ENCODE results near the gene KCNJ12. TPM values are rescaled to one million over a fixed set of nuclear protein-coding genes. Genes with fewer than 3 reads are reported as not detected.
"Not testable (repeated sequence)": the region's sequence is repeated elsewhere in the genome, so short reads cannot be mapped to it uniquely, and the experiment has no call there.

The KCNJ12 gene
- total and polyA plus RNA-seq, 5 donors from 2014 or later = 0.15 TPM; not detected in 4

GRCh38 chr17:21404539-21404938 lies 28.4 kb downstream of the KCNJ12 start:
- H3K27me3 ChIP-seq (ENCODE audit: control insufficient read depth, insufficient read depth, low read length); H3K4me1 ChIP-seq (ENCODE audit: control insufficient read depth, insufficient read depth, low read length, poor library complexity, severe bottlenecking); H3K27ac Mint-ChIP-seq; H3K4me1 Mint-ChIP-seq; H3K4me3 ChIP-seq (ENCODE audit: low read depth, low read length); H3K9me3 ChIP-seq (ENCODE audit: control insufficient read depth in 2 of 2, low read length in 2 of 2); ATAC-seq (ENCODE audit: low read depth in 2 of 2); H3K36me3 ChIP-seq (ENCODE audit: control insufficient read depth, insufficient read depth, low read length); H3K27me3 Mint-ChIP-seq; H3K4me3 Mint-ChIP-seq; DNase-seq; H3K36me3 Mint-ChIP-seq; H3K9me3 Mint-ChIP-seq; H3K27ac ChIP-seq (ENCODE audit: insufficient read depth, low read length, poor library complexity, severe bottlenecking): not testable (repeated sequence)

GRCh38 chr17:21404956-21405731 lies 29.0 kb downstream of the KCNJ12 start:
- not testable (repeated sequence) for H3K9me3 Mint-ChIP-seq; DNase-seq; H3K36me3 ChIP-seq (ENCODE audit: control insufficient read depth, insufficient read depth, low read length); ATAC-seq (ENCODE audit: low read depth in 2 of 2); H3K4me3 ChIP-seq (ENCODE audit: low read depth, low read length); H3K27ac Mint-ChIP-seq; H3K4me3 Mint-ChIP-seq; H3K27me3 ChIP-seq (ENCODE audit: control insufficient read depth, insufficient read depth, low read length); H3K27me3 Mint-ChIP-seq; H3K27ac ChIP-seq (ENCODE audit: insufficient read depth, low read length, poor library complexity, severe bottlenecking); H3K36me3 Mint-ChIP-seq; H3K4me1 Mint-ChIP-seq; H3K4me1 ChIP-seq (ENCODE audit: control insufficient read depth, insufficient read depth, low read length, poor library complexity, severe bottlenecking); H3K9me3 ChIP-seq (ENCODE audit: control insufficient read depth in 2 of 2, low read length in 2 of 2)

GRCh38 chr17:21405904-21406400 lies 29.8 kb downstream of the KCNJ12 start:
- not testable (repeated sequence) for H3K4me3 ChIP-seq (ENCODE audit: low read depth, low read length); H3K27me3 Mint-ChIP-seq; DNase-seq; H3K4me3 Mint-ChIP-seq; ATAC-seq (ENCODE audit: low read depth in 2 of 2); H3K36me3 ChIP-seq (ENCODE audit: control insufficient read depth, insufficient read depth, low read length); H3K9me3 ChIP-seq (ENCODE audit: control insufficient read depth in 2 of 2, low read length in 2 of 2); H3K27ac Mint-ChIP-seq; H3K27ac ChIP-seq (ENCODE audit: insufficient read depth, low read length, poor library complexity, severe bottlenecking); H3K4me1 Mint-ChIP-seq; H3K27me3 ChIP-seq (ENCODE audit: control insufficient read depth, insufficient read depth, low read length); H3K36me3 Mint-ChIP-seq; H3K4me1 ChIP-seq (ENCODE audit: control insufficient read depth, insufficient read depth, low read length, poor library complexity, severe bottlenecking); H3K9me3 Mint-ChIP-seq

- not testable (repeated sequence) for H3K27ac Mint-ChIP-seq; H3K4me1 ChIP-seq (ENCODE audit: control insufficient read depth, insufficient read depth, low read length, poor library complexity, severe bottlenecking); H3K36me3 Mint-ChIP-seq; H3K4me3 ChIP-seq (ENCODE audit: low read depth, low read length); H3K27ac ChIP-seq (ENCODE audit: insufficient read depth, low read length, poor library complexity, severe bottlenecking); DNase-seq; H3K36me3 ChIP-seq (ENCODE audit: control insufficient read depth, insufficient read depth, low read length); ATAC-seq (ENCODE audit: low read depth in 2 of 2); H3K9me3 ChIP-seq (ENCODE audit: control insufficient read depth in 2 of 2, low read length in 2 of 2); H3K4me1 Mint-ChIP-seq; H3K9me3 Mint-ChIP-seq; H3K27me3 ChIP-seq (ENCODE audit: control insufficient read depth, insufficient read depth, low read length); H3K27me3 Mint-ChIP-seq; H3K4me3 Mint-ChIP-seq
These were observed 30.7 kb downstream of the KCNJ12 start for GRCh38 chr17:21406616-21407404.

- H3K36me3 ChIP-seq (ENCODE audit: control insufficient read depth, insufficient read depth, low read length); H3K4me3 ChIP-seq (ENCODE audit: low read depth, low read length); H3K27ac ChIP-seq (ENCODE audit: insufficient read depth, low read length, poor library complexity, severe bottlenecking); H3K27me3 ChIP-seq (ENCODE audit: control insufficient read depth, insufficient read depth, low read length); H3K9me3 Mint-ChIP-seq; ATAC-seq (ENCODE audit: low read depth in 2 of 2); H3K4me1 ChIP-seq (ENCODE audit: control insufficient read depth, insufficient read depth, low read length, poor library complexity, severe bottlenecking); H3K27ac Mint-ChIP-seq; H3K9me3 ChIP-seq (ENCODE audit: control insufficient read depth in 2 of 2, low read length in 2 of 2); H3K4me1 Mint-ChIP-seq; H3K27me3 Mint-ChIP-seq; H3K36me3 Mint-ChIP-seq; H3K4me3 Mint-ChIP-seq; DNase-seq: not testable (repeated sequence)
These were observed 31.6 kb downstream of the KCNJ12 start for GRCh38 chr17:21407752-21408151.

GRCh38 chr17:21408224-21408623 lies 32.1 kb downstream of the KCNJ12 start:
- not testable (repeated sequence) for H3K27me3 Mint-ChIP-seq; H3K9me3 Mint-ChIP-seq; H3K4me1 Mint-ChIP-seq; H3K27ac ChIP-seq (ENCODE audit: insufficient read depth, low read length, poor library complexity, severe bottlenecking); H3K4me3 ChIP-seq (ENCODE audit: low read depth, low read length); H3K4me1 ChIP-seq (ENCODE audit: control insufficient read depth, insufficient read depth, low read length, poor library complexity, severe bottlenecking); DNase-seq; H3K4me3 Mint-ChIP-seq; H3K27me3 ChIP-seq (ENCODE audit: control insufficient read depth, insufficient read depth, low read length); H3K9me3 ChIP-seq (ENCODE audit: control insufficient read depth in 2 of 2, low read length in 2 of 2); H3K36me3 Mint-ChIP-seq; ATAC-seq (ENCODE audit: low read depth in 2 of 2); H3K36me3 ChIP-seq (ENCODE audit: control insufficient read depth, insufficient read depth, low read length); H3K27ac Mint-ChIP-seq

- peak overlapping the region in 1 of 3 donors; percentile 52 for H3K27ac Mint-ChIP-seq
- H3K4me3 Mint-ChIP-seq; DNase-seq; H3K4me1 ChIP-seq (ENCODE audit: control insufficient read depth, insufficient read depth, low read length, poor library complexity, severe bottlenecking); ATAC-seq (ENCODE audit: low read depth in 2 of 2); H3K4me1 Mint-ChIP-seq; H3K27me3 Mint-ChIP-seq; H3K27ac ChIP-seq (ENCODE audit: insufficient read depth, low read length, poor library complexity, severe bottlenecking); H3K36me3 ChIP-seq (ENCODE audit: control insufficient read depth, insufficient read depth, low read length); H3K4me3 ChIP-seq (ENCODE audit: low read depth, low read length); H3K36me3 Mint-ChIP-seq; H3K27me3 ChIP-seq (ENCODE audit: control insufficient read depth, insufficient read depth, low read length); H3K9me3 Mint-ChIP-seq; H3K9me3 ChIP-seq (ENCODE audit: control insufficient read depth in 2 of 2, low read length in 2 of 2): not testable (repeated sequence)
These were observed 32.7 kb downstream of the KCNJ12 start for GRCh38 chr17:21408766-21409300.

All from CD4-positive, CD25-positive, alpha-beta regulatory T cell (primary cell).